GM18519 (cell line): ENCODE results near the gene ABHD11.
"Not testable (repeated sequence)": the region's sequence is repeated elsewhere in the genome, so short reads cannot be mapped to it uniquely, and the experiment has no call there.

Source experiments
- ATAC-seq: cut with Tn5 transposase; IDR thresholded peaks from one replicate; pipeline ENCODE4 v1.9.1; 2021; ENCODE audit warnings: mild to moderate bottlenecking, moderate library complexity; ENCODE audit not compliant: unreplicated experiment, low FRiP score

The ABHD11 gene

DNA sequence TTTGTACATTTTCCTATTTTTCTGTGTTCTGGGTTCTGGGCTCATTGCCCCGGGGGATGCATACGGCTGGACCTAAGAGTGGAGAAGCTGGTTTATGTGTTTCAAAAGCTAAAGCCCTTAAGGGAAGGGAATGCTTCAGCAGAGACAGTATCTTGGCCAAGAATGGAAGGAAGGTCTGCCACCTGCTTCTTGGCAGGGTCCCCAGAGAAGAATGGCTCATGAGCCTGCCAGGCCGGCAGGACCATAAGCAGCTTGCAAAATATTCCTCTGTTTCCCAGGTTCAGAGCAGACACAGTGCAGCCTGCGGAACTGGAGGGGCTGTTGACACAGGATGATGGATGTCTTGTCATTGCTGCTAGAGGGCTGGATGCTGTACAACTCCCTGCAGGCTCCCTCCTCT, 7.8 kb upstream of the ABHD11 start:
- ATAC-seq = no peak

DNA sequence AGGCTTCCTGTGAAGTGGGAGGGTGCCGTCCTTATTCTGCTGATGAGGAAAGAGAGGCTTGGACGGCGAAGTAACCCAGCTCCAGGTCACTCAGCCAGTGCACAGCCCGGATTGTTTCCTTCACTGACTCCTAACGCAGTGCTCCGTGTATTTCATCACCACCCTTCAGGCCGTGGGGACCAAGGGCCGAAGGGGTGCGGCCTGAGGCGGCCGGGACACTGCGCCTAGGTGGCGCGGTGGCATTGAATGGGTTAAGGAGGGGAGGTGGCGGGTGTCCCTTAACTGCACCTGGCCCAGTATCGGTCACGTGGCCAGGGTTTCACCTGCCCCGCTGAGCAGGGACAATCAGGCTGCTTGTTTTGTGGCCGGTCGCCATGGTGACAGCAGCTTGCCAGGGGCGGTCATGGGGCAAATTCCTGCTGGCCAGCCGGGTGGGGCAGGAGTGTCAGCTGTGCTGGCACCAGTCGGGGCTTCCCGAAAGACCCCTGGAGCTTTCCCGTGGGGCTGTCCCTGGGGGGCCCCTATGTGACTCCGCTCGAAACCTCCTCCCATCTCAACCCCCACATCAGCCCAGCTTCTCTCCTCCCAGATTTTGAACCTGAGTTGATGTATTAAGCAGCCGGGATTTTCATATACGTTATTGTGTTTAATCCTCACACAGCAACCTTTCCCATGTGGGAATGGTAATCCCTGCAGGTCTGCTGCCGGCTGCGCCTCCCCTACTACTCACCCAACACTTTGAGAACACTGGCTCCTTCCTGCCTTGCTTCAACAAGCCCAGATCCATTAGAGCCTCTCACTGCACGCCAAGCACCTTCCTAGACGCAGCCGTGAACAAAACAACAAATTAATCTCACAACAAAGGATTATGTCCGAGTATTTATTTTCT, 4.4 kb upstream of the ABHD11 start:
- ATAC-seq = no peak

- no peak for ATAC-seq
These were observed 3.7 kb upstream of the ABHD11 start for GRCh38 chr7:73742338-73742752.

- ATAC-seq = no peak
These were observed 3.0 kb upstream of the ABHD11 start for GRCh38 chr7:73741600-73741999.

GRCh38 chr7:73740771-73741170, 2.2 kb upstream of the ABHD11 start:
- ATAC-seq = no peak

DNA sequence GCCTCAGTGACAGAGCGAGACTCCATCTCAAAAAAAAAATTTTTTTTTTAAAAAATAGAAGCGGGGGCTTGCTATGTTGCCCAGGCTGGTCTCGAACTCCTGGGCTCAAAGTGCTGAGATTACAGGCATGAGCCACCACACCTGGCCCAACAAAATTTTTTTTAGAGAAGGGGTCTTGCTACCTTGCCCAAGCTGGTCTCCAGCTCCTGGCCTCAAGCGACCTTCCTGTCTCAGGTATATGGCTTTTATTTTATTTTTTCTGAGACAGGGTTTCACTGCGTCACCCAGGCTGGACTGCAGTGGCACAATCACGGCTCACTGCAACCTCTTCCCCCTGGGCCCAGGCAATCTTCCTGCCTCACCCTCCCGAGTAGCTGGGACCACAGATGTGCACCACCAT, 1.6 kb upstream of the ABHD11 start:
- no peak for ATAC-seq

DNA sequence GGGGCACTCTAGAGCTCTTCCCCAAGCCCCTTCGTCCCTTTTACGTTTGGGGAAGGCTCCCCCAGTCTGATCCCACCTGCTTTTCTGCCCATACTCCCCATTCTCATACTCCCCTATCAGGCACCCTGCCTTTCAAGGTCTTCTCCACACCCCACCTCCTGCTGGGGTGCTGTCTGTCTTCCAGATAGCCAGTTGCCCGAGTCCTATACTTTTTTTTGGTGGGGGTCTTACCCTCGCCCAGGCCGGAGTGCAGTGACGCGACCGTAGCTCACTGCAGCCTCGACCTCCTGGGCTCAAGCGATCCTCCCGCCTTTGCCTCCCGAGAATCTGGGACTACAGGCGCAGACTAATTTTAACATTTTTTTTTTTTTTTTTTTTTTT, 775 bp upstream of the ABHD11 start:
- no peak for ATAC-seq

- ATAC-seq = no peak
These were observed 386 bp downstream of the ABHD11 start for GRCh38 chr7:73738220-73738611.

- ATAC-seq = no peak
These were observed 947 bp downstream of the ABHD11 start for GRCh38 chr7:73737491-73738219.

GRCh38 chr7:73736885-73737284, 1.7 kb downstream of the ABHD11 start:
- ATAC-seq = no peak

DNA sequence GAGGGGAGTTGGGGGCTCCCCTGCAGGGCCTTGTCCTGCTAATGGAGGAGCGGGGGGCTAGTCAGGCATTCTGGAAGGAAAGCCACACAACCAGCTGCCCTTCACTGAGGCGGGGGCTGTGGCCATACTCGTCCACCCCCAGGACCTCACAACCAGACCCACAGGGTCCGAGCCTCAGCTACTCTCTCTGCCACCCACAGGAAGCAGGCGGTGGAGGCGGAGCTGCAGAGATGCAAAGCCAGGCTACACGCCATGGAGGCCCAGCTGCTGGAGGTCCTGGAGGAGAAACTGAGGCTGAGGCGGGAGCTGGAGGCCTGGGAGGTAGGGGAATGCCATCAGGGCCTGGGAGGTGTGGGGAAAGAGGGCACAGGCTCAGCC, 3.1 kb downstream of the ABHD11 start:
- ATAC-seq = no peak

DNA sequence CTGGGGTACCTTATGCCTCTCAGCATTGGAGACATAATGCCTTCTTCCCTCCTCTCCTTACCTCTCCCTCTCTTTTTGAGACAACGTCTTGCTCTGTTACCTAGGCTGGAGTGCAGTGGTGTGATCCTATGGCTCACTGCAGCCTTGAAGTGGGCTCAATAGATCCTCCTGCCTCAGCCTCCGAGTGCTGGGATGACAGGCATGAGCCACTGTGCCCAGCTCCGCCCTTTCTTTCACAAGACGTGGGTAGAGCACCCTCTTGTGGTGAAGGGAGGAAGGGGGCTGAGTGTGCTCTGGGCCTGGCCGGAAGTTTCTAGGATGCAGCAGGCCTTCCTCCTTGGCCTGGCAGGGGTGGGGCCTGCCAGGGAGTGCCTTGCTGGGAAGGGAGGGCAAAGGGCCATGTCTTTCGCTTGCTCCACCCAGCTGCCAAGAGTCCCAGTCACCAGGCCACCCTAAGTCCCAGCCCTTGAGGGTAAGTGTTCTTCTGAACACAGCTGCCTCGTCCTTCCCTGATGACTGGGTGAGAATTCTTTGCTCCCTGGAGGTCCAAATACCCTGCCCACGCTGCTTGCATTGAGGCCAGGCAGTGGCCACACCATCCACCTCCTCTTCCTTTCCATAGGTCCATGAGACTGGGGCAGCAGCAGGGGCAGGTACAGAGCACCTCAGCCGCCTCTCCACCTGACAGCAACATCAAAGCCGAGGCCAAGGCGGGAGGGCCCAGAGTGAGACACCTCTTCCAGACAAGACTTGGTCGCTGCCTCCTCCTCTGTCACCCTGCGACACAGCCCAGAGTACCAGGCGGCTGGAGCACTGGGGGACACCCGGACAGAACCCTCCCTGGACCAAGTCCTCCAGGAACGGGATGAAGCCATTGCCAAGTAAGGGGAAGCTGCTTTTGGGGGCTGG, 3.7 kb downstream of the ABHD11 start:
- ATAC-seq = no peak

DNA sequence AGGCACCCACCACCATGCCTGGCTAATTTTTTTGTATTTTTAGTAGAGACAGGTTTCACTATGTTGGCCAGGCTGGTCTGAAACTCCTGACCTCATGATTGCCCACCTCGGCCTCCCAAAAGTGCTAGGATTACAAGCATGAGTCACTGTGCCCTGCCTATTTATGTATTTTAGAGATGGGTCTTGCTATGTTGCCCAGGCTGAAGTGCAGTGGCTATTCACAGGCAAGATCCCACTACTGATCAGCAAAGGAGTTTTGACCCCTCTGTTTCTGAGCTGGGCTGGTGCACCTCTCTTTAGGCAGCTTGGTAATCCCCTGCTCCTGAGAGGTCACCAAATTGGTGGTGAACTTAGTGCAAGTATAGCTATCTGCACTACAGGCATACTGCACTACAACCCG, 6.2 kb downstream of the ABHD11 start:
- no peak for ATAC-seq

- no peak for ATAC-seq
These were observed 8.1 kb downstream of the ABHD11 start for GRCh38 chr7:73730485-73730884.

GRCh38 chr7:73728551-73728950, 10.1 kb downstream of the ABHD11 start:
- ATAC-seq = no peak

DNA sequence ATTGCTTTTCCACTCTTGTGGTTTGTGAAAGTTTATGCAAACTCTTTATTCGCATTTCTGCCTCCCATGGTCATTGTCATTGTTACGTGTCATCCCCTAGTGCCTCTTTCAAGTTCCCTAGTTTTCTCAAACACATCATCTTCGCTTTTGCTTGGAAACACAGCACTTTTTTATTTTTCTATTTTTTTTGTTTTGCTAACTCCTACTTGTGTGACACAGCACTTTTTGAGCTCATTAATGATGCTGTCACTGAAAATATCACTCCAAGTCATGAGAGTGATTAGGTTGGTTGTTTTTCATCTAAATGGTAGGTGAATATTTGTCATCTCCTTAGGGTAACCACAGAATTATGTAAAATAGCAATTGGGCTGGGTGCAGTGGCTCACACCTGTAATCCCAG, 10.7 kb downstream of the ABHD11 start:
- ATAC-seq = no peak

- ATAC-seq = no peak
These were observed 12.5 kb downstream of the ABHD11 start for GRCh38 chr7:73726083-73726466.

DNA sequence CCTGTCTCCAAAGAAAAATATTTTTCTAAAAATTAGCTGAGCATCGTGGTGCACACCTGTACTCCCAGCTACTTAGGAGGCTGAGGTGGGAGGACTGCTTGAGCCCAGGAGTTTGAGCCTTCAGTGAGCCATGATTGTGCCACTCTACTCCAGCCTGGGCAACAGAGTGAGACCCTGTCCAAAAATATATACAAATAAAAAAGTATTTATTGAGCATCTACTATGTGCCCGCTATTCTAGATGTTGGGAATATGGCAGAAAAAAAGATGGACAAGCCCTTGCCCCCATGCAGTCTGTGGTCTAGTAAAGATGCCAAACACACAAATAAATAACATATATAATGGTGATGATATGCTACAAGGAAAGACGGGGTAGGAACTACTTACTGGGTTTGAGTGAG, 14.8 kb downstream of the ABHD11 start:
- ATAC-seq = no peak

GRCh38 chr7:73722785-73723184, 15.8 kb downstream of the ABHD11 start:
- no peak for ATAC-seq

DNA sequence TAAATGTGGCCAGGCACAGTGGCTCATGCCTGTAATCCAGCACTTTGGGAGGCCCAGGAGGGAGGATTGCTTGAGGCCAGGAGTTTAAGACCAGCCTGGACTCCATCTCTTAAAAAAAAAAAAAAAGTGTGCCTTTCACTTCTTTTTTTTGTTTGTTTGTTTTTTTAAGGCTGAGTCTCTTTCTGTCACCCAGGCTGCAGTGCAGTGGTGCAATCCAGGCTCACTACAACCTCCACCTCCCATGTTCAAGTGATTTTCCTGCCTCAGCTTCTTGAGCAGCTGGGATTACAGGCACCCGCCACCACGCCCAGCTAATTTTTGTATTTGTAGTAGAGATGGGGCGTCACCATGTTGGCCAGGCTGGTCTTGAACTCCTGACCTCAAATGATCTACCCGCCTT, 16.4 kb downstream of the ABHD11 start:
- not testable (repeated sequence) for ATAC-seq

GRCh38 chr7:73721377-73721817, 17.2 kb downstream of the ABHD11 start:
- ATAC-seq = no peak
